Measurements from ENCODE around the gene PVR.

The PVR gene

GRCh38 chr19:44712864-44713515, 69.3 kb downstream of the PVR start:
- DNase-seq (ENCODE audit: extremely low spot score, insufficient read length, low read depth), result no peak
- no peak for FAIRE-seq

Measured in GM18507 (cell line).